Thyroid gland (tissue), 4 donors: ENCODE measurements around the gene C1orf122.

Source experiments
- CTCF ChIP-seq, 6 experiments: fragments of 200-600 bp in 3 of 6; fragments of 450-650 bp in 3 of 6; sonication (generic) in 3 of 6; IDR thresholded peaks; one replicate each; pipeline ENCODE4 v1.5.1; 2016 to 2019; ENCODE audit warnings: antibody characterized with exemption in 6 of 6, mild to moderate bottlenecking in 2 of 6, inconsistent platforms in 1 of 6, moderate library complexity in 1 of 6
- POLR2A ChIP-seq, 2 donors: fragments of 450-650 bp; IDR thresholded peaks; one replicate each; pipeline ENCODE4 v1.6.1; 2017; ENCODE audit warnings: antibody characterized with exemption in 2 of 2, mild to moderate bottlenecking in 2 of 2, moderate library complexity in 1 of 2

GRCh38 chr1:37763791-37764413, 43.7 kb upstream of the C1orf122 start:
- TF ChIP-seq POLR2A (IDR thresholded peaks at IDR 0.05) = no peak
- no peak for TF ChIP-seq CTCF (IDR thresholded peaks at IDR 0.05)
